ENCODE results near the gene NT5C2.
"Not testable (repeated sequence)": the region's sequence is repeated elsewhere in the genome, so short reads cannot be mapped to it uniquely, and the experiment has no call there.

- TF ChIP-seq, protein P1, sequence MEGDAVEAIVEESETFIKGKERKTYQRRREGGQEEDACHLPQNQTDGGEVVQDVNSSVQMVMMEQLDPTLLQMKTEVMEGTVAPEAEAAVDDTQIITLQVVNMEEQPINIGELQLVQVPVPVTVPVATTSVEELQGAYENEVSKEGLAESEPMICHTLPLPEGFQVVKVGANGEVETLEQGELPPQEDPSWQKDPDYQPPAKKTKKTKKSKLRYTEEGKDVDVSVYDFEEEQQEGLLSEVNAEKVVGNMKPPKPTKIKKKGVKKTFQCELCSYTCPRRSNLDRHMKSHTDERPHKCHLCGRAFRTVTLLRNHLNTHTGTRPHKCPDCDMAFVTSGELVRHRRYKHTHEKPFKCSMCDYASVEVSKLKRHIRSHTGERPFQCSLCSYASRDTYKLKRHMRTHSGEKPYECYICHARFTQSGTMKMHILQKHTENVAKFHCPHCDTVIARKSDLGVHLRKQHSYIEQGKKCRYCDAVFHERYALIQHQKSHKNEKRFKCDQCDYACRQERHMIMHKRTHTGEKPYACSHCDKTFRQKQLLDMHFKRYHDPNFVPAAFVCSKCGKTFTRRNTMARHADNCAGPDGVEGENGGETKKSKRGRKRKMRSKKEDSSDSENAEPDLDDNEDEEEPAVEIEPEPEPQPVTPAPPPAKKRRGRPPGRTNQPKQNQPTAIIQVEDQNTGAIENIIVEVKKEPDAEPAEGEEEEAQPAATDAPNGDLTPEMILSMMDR (IDR thresholded peaks at IDR 0.05), result not testable (repeated sequence)
- TF ChIP-seq POLR2A (IDR thresholded peaks at IDR 0.05), result not testable (repeated sequence)
These were observed 62.9 kb downstream of the NT5C2 start for GRCh38 chr10:103130180-103130579.
